ENCODE measurements around the gene IL36B.

IL36B gene

DNA sequence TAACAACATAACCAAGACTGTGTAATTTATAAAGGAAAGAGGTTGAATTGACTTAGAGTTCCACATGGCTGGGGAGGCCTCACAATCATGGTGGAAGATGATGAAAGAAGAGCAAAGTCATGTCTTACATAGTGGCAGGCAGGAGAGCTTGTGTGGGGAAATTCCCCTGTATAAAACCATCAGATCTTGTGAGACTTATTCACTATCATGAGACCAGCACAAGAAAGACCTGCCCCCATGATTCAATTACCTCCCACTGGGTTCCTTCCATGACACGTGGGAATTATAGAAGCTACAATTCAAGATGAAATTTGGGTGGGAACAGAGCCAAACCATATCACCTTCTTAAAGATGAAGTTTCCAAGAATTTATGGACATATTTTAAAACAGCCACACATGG lies 3.9 kb upstream of the IL36B start:
- DNase-seq (ENCODE audit: low read depth in 3 of 3, low spot score in 1 of 3) = no peak

DNA sequence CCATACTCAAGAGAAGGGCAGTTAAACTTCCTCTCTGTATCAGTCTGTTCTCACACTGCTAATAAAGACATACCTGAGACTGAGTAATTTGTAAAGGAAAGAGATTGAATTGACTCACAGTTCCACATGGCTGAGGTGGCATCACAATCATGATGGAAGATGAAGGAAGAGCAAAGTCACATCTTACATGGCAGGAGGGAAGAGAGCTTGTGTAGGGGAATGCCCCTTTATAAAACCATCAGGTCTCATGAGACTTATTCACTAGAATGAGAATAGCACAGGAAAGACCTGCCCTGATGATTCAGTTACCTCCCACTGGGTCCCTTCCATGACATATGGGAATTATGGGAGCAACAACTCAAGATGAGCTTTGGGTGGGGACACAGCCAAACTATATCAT lies 1.4 kb upstream of the IL36B start:
- DNase-seq (ENCODE audit: low read depth in 3 of 3, low spot score in 1 of 3) = no peak

DNA sequence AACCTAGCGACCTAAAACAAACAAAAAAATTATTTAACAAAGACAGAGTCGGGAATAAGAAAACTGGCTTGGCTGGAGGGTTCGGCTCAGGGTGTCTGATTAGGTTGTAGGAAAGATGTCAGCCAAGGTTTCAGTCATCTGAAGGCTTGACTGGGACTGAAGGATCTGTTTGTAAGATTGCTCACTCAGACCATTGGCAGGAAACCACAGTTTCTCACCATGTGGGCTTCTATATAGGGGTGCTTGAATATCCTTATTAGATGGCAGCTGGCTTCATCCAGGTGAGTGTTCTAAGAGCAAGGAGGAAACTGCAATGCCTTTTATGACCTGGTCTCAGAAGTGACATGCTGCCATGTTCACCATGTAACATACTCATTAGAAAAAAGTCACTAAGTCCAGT lies 999 bp upstream of the IL36B start:
- DNase-seq (ENCODE audit: low read depth in 3 of 3, low spot score in 1 of 3) = no peak

DNA sequence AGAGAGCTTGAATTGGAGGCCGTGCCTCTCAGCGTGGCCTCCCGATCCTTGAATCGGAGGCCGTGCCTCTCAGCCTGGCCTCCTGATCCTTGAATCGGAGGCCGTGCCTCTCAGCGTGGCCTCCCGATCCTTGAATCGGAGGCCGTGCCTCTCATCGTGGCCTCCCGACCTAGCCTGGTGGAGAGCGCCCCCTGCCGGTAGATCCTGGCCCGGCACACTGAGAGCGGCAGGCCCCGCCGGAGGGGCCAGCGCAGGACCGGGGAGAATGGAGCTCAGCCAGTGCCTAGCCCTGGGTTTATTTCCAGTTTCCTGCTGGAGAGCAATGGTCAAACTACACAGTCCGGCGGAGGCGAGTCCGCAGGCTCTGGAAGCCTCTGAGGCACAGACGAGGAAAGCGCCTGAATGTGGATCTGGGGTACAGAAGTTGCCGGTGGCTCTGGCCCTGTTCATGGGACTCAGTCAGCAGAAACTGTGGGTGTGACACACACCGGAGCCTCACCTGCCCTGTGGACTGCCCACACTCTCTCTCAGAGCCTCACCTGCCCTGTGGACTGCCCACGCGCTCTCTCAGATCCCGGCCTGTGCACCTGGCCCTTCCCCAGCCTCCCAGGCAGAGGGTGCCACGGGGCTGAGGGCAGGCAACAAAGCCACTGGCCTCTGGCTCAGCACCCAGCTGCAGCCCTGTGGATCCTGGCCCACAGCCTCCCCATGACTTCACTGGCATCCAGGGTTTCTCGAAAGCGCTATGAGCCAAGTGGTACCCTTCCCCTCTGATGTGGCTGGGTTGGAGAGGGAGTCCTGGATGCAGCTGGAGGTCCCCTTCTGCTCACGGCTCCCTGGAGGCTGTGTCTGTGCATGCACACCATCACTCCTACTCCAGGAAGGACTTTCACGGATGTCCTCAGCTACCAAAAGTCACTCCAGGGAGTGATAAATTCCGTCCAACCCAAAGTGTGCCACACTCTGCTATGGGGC lies 1.5 kb downstream of the IL36B start:
- DNase-seq (ENCODE audit: low read depth in 3 of 3, low spot score in 1 of 3) = no peak

DNA sequence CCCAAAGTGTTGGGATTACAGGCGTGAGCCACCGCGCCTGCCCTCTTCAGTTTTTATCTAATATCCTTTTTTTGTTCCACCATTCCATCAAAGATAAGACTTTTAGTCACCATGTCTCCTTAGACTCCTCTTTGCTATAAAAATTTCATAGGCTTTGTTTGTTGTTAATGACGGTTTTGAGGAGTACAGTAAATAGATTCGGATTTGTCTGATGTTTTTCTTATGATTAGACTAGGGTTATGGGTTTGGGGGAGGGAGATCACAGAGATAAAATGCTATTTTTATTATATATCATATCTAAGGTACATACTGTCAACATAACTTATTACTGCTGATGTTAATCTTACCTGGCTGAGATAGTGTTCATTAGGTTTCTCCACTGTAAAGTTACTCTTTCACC lies 6.2 kb downstream of the IL36B start:
- DNase-seq (ENCODE audit: low read depth in 3 of 3, low spot score in 1 of 3) = no peak

DNA sequence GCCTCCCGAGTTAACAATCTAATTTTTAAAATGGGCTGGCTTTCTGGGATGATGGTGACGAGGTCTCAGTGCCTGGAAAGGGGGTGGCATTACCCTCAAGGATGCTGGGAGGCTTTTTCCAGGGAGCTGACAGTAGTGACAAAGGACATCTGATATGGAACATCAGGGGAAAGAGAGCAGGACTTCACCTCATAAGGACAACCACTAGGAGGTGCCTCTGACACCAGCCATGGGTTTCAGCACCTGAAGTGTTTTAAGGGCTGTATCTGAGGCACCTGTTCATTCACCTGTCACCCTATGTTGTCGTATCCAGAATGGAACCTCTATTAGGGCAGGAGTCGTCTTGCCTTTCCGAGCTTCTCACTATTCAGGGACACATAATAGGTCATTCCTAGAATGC lies 10.8 kb downstream of the IL36B start:
- DNase-seq (ENCODE audit: low read depth in 3 of 3, low spot score in 1 of 3) = no peak

DNA sequence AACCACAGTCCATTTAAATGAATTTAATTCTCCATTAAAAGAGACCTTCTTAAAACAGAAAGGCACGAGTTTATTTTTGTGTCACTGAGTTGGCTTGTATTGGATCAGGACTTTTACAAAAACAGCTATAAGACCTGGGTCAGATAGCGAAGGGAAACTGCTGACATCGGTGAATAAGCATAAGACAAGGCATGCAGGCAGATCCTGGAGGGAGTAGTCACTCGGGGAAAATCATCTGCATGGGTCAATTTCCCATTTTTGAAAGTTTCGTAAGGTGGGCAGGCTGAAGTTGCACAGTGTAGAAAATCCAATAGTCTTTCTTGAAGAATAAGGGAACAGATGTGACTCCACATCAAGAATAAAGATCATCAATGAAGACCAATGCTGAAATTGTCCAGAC lies 12.9 kb downstream of the IL36B start:
- DNase-seq (ENCODE audit: low read depth in 3 of 3, low spot score in 1 of 3) = no peak

DNA sequence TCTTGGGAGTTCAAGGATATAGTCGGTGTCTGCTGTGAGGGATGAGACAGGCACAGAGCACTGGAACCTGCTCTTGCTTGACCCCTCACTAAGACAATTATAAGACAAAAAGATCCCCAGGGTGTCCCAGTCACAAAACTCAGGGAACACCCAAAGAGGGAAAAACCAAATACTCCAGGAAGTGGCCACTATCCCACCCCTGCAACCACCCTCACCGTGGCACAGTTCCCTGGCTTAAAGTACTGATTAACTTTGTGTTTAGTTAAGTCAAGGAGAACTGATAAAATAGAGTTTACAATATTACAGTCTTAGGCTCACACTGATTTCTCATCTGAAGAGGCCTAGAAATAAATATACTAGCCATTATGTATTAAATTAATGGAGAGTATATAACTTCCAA lies 13.5 kb downstream of the IL36B start:
- no peak for DNase-seq (ENCODE audit: low read depth in 3 of 3, low spot score in 1 of 3)

DNA sequence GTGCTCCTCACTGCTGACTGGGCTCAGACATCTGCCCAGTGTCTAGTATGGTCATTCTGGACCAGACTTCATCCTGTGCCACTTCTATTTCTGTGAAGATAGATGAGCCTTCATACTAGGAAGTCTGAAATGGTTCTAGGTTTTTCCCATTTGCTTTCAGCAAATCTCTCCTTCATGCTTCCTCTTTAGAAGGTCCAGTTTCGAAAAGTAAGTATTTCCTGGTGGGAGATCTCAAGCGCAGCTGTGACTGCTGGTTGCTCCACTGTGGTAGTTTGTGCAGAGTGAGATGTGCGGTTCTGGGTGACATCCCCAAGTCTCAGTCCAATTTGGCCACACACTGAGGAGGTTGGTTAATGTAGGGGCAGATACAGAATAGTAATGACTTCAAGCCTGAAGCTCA lies 14.4 kb downstream of the IL36B start:
- no peak for DNase-seq (ENCODE audit: low read depth in 3 of 3, low spot score in 1 of 3)

DNA sequence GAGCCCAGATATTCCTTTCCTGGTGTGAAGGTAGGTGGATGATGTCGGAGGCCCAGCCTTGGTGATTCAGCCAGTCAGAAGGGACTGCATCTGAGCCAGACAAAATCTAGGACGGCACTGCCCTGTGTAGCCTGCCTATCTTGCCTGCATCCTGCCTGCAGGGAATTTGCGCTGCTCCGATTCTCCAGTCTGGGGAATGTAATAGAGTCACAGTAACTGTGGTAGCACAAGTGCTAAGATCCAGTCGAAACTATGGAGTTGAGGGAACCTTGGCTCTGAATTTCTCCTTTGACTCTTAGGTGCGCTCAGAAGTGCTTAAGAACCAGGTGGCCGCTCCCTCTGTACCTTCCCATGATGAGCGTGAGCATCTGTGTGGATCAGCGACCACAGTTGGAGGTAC lies 15.9 kb downstream of the IL36B start:
- no peak for DNase-seq (ENCODE audit: low read depth in 3 of 3, low spot score in 1 of 3)

DNA sequence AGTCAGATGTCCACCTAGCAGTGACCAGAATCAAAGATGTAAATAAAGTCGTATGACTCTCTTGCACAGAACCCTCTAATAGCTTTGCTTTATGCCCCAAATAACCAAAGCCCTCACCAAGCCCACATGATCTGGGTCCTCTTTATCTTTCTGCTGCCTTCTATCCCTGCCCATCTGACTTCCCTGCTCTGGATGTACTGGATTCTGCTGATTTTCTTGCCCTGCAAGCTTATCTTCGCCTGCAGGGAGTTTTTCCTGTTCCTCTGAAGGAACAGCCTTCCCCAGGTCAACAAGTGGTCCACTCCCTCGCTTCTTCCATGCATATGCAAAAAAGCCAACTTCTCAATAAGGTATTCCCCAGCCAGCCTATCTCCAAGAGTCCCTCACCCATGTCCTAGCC lies 18.7 kb downstream of the IL36B start:
- no peak for DNase-seq (ENCODE audit: low read depth in 3 of 3, low spot score in 1 of 3)

DNA sequence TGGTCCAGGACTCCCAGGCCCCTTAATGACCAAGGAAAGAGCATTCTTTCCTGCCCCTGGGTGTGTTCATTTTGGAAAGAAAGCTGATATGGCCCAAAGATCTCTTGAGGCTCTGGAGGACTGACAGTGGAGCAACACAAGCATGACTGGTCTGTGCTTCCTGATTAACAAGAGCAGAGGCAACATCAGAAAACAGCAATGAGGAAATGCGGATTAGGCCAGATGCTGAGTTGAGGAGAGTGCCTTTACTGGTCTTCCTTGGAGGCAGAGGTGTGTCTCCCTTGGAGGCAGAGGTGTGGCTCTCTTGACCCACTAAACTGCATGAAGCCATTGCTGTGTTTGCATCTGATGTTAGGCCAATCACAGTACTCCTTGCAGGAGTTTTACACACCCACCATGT lies 19.9 kb downstream of the IL36B start:
- no peak for DNase-seq (ENCODE audit: low read depth in 3 of 3, low spot score in 1 of 3)

DNA sequence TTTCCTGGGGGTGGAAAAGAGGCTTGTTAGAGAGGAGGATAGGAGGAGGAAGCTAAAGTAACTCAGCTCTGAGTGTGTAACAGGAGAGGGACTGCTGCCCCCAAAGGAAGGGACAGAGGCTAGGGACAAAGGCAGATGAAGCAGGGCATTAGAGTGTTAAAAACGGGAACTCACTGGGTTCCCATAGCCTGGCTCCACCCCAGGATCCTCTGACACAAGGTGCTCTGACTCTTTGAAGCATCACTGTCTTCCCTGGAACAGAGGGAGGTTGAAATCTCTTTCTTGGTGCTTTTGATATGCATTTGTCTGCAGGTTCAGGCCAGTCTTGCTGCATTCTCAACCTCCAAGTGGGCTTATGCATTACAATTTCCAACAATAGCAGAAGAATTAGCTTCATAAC lies 24.6 kb downstream of the IL36B start:
- DNase-seq (ENCODE audit: low read depth in 3 of 3, low spot score in 1 of 3) = no peak

DNA sequence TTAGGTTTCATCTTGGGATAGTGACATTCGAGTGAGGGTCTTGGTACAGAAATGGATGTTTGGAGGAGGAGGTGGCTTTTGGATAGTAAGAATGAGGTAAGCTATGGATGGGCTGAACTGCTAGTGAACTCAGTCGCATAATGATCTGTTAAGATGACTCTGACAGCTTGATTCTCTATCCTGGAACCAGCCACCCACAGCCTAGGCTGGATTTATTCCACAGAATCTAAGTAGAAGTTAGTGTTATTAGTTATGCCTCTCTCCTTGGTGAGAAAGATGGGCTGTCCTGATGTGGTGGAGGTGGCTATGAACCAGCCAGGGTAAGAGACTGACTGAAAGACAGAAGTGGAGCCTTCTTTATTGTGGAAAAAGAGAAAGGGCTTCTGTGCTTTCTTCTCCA lies 25.0 kb downstream of the IL36B start:
- no peak for DNase-seq (ENCODE audit: low read depth in 3 of 3, low spot score in 1 of 3)

DNA sequence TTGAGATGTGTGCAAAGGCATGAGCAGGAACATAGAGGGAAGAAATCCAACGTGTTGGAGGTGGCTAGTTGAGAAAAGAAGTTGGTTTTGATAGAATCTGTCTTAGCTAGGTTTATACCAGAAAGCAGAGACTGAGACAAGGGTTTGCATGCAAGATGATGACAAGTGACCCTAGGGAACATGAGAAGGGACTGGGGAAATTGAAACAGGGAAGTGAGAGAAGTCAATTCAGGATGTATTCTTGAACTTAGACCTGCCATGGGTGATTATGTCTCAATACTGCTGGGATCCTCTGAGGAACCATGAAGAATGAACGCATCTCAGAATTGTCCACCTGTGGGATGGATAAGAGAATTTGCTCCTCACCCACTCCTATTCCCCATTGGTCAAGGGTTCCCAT lies 26.9 kb downstream of the IL36B start:
- DNase-seq (ENCODE audit: low read depth in 3 of 3, low spot score in 1 of 3) = no peak

DNA sequence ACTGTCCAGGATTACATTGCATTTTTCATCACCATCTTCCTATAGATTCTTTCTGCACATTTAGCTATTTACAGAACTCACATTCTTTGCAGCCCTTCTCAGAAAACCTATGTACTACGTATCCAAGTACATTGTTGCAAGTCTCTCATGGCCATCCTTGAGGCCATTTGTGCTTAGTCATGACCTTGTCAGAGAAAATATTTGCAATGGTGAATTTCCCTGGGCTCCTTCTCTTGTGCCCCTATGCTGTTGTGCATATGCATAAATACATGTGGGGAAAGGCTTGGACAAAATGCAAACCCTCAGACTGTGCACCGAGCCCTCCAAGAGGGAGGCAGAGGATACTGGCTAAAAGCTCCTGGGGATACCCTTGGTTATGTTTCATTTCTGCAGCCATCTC lies 27.9 kb downstream of the IL36B start:
- DNase-seq (ENCODE audit: low read depth in 3 of 3, low spot score in 1 of 3) = no peak

DNA sequence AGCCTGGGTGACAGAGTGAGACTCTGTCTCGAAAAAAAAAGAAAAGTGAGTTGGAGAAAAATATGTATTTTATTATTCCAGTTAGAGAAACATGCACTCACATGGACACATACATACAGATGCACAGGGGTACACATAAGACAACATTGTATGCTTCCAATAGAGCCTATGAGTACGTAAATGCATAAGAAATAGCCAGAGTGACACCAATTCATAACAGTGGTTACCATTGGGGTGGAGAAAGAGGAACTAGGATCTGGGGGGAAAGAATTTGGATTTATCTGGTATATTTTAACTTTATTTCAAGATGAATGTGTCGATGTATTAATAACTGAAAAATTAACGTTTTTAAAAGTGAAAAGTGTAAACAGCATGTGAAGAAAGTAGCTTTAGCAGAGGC lies 31.4 kb downstream of the IL36B start:
- no peak for DNase-seq (ENCODE audit: low read depth in 3 of 3, low spot score in 1 of 3)

DNA sequence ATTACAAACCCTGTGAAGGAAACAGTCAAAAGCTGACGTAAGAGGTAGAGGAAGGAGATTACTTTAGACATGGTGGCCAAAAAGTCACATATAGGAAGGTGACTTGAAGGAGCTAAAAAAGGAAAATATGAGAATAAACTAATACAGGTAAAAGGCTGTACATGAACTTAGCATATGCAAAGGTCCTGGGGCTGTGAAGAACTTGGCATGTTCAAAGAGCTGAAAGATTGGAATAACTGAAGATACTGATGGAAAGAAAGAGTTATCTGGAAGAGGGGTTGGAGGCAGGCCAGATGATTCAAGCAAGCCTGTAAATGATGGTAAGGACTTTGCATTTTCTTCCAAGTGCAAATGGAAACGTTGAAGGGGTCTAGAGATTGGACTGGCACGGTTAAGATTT lies 34.2 kb downstream of the IL36B start:
- DNase-seq (ENCODE audit: low read depth in 3 of 3, low spot score in 1 of 3) = no peak

DNA sequence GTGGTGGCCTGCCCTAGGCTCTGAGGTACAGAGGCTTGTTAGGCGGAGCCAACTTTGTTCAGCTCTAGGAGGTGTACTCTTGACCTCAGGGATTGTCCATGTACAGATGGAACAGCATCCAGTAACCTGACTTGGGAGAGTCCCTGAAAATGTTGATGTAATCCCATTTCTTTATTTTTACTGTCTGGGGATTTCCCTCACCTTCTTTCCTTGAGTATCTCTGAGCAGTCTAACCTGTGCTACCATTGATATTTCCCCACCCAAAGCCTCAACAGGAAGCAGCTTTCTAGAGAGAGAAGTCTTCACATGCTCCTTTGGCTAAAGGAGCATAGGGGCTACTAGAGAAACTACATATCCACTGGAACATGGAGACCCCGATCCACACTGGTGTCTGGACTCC lies 37.0 kb downstream of the IL36B start:
- DNase-seq (ENCODE audit: low read depth in 3 of 3, low spot score in 1 of 3) = no peak

DNA sequence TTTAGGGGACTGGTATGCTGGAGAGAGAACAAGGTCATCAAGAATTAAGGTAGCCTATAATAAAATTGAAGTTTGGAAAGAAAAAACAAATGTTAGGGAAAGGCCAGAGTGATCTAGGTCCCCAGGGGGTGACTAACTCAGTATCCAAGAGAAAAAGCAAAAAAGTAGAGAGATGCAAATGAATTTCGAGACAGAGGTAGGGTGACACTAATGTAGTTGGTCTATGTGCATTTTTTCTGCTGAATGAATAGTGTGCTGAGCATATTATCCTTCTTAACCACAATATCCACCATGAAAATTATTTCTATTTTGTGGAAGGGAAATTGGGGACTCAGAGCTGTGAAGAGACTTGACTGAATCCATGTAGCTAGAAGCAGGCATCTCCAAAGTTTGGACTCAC lies 37.6 kb downstream of the IL36B start:
- DNase-seq (ENCODE audit: low read depth in 3 of 3, low spot score in 1 of 3) = no peak

DNA sequence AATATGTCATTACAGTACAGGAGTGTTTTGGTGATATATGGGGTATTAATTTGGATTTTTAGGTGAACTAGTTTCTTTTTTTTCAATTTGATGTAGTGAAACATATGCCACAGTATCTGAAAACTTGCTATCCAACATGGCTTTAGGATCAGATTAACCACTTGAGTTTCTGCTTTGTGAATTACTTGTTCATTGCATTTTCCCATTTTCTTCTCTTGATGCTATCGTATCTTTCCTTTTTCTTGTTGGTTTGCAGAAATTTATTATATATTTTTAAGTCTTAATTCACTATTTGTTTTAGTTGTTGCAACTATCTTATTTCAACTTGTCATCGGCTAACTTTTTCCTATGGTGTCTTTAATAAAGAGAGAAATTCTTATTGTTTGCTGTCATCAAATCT lies 38.6 kb downstream of the IL36B start:
- DNase-seq (ENCODE audit: low read depth in 3 of 3, low spot score in 1 of 3) = no peak

DNA sequence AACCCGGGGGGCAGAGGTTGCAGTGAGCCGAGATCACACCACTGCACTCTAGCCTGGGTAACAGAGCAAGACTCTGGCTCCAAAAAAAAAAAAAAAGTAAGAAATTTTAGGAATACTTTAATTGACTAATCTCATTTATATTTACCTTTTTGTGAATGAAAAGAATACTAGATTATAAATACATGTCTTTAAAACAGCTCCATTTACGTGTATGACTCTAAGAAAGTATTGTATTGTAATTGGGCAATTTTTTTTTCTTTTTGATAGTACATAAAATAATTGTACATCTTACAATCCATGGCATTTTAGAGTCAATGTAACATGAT lies 39.4 kb downstream of the IL36B start:
- DNase-seq (ENCODE audit: low read depth in 3 of 3, low spot score in 1 of 3) = no peak

Measured in stimulated activated CD4-positive, alpha-beta T cell treated with anti-CD3 and anti-CD28 coated beads, TNF-alpha, amount 100 ng/mL, for 1 hour (primary cell).